ENCODE measurements around the gene RBPMS2.
"Not testable (repeated sequence)": the region's sequence is repeated elsewhere in the genome, so short reads cannot be mapped to it uniquely, and the experiment has no call there.

Gene RBPMS2

DNA sequence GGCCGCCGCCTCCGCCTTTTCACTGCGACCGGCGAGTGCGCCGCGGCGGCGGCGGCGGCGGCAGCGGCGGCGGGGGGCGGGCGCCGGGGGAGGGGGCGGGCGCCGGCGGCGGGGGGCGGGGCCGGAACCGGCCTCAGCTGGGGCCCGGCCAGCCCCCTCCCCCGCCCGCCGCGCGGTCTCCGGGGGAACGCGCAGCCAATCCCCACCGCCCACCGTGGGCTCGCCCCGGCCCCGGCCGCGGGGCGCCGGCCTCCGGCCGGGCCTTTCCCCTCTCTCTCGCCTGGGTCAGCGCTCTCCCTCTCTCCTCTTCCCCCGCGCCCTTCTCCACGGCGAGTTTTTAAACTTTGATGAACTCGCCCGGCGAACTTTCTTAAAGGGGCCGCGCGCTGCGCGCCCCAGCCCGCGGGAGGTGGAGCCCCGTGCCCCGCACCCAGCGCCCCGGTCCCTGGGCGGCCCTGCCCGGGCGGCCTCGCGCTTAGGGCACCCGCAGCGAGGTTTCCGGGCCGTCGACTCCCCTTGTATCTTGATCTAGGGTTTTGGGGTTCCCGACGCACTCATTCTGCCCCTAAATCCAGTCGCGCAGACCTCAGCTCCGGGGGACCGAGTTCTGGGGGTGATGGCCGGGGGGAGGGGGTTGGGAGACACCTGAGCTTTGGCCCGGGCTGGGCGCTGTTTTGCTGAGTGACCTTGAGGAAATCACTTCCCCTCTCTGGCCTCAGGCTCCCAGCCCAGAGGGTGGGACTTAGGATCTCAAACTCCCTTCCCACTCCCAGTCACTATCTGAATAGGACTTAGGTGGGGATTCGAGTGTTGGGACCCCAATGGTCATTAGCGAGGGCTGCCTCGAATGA, at the start of gene RBPMS2:
TSS of gene RBPMS2 (minus strand) at position 39 of the 851 bp plus-strand sequence. CDS start 270 bp downstream, outside the sequence.
- no peak for DNase-seq (ENCODE audit: low read depth in 2 of 2)

DNA sequence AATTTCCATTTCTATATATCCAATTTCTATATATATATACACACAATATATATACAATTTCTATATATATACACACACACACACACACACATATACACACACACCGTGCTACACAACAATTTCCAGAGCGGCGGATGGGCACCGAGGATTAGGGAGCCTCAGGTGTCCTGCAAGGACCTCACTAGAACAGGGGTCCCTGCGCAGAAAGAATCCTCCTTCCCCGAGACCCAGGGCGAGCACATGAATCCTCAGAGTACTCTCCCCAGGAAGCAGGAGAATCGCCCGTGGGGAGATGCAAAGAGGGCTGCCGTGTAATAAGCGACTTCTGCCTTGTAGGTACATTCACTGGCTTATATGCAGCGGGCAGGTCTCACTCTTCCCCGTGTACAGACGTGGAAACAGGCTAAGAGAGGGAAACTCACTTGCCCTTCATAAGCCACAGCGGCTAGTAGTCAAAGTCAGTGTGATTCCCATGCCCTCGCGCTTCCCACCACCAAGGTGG, 49.6 kb upstream of the RBPMS2 start:
- no peak for DNase-seq (ENCODE audit: low read depth in 2 of 2)

DNA sequence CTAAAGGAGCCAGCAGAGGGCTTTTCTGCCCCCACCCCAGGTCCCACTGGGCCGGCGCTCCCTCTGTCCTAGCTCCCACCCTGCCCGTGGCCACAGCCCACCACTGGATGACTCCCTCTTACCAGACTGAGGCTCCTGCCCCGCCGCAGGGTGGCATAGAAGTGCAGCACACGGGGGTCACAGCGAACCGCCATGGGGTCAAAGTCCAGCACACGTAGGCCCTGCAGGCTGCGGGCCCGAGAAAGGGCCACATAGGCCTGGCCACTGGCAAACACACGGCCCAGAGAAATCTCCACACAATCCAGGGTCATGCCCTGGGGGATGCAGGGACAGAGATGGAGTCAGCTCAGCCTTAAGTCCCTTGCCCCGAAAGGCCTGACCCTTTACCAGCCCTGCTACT, 41.1 kb upstream of the RBPMS2 start:
- DNase-seq (ENCODE audit: low read depth in 2 of 2) = no peak

DNA sequence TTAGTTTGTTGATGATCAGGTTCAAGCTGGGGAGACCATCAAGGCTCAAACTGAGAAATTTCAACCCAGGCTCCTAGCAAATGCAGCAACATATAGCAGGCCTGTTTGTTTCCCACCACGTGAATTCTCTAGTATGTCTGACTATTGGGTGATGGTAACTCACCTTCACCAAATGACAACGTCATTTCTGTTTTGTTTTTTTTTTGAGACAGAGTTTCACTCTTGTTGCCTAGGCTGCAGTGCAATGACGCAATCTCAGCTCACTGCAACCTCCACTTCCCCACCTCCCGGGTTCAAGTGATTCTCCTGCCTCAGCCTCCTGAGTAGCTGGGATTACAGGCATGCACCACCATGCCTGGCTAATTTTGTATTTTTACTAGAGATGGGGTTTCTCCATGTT, 39.6 kb upstream of the RBPMS2 start:
- not testable (repeated sequence) for DNase-seq (ENCODE audit: low read depth in 2 of 2)

DNA sequence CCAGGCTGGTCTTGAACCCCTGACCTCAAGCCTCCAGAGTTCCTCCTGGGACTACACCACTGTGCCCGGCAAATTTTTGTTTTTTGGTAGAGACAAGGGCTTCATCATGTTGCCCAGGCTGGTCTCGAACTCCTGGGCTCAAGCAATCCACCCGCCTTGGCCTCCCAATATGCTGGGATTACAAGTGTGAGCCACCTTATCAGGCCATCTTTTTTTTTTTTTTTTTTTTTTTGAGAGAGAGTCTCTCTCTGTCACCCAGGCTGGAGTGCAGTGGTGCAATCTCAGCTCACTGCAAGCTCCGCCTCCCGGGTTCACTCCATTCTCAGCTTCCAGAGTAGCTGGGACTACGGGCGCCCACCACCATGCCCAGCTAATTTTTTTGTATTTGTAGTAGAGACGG, 38.9 kb upstream of the RBPMS2 start:
- DNase-seq (ENCODE audit: low read depth in 2 of 2) = not testable (repeated sequence)

DNA sequence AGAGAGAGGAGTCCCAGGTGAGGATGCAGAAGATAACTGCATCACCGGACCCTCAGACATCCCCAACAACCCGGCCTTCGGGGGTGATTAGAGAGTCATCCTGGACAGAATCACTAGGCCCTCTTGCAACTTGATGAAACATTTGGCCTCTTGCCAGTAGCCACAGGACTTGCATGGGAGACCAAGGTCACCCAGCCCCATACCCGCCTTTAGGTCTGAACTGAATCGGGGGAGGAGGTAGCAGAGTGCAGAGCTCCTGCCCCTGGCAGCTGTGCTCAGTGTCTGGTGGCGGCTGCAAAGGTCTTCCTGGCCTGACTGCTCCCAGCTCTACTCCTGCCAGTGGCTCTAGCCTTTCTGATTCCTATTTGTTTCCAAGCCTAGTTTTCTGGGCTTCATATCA, 37.7 kb upstream of the RBPMS2 start:
- DNase-seq (ENCODE audit: low read depth in 2 of 2) = no peak

DNA sequence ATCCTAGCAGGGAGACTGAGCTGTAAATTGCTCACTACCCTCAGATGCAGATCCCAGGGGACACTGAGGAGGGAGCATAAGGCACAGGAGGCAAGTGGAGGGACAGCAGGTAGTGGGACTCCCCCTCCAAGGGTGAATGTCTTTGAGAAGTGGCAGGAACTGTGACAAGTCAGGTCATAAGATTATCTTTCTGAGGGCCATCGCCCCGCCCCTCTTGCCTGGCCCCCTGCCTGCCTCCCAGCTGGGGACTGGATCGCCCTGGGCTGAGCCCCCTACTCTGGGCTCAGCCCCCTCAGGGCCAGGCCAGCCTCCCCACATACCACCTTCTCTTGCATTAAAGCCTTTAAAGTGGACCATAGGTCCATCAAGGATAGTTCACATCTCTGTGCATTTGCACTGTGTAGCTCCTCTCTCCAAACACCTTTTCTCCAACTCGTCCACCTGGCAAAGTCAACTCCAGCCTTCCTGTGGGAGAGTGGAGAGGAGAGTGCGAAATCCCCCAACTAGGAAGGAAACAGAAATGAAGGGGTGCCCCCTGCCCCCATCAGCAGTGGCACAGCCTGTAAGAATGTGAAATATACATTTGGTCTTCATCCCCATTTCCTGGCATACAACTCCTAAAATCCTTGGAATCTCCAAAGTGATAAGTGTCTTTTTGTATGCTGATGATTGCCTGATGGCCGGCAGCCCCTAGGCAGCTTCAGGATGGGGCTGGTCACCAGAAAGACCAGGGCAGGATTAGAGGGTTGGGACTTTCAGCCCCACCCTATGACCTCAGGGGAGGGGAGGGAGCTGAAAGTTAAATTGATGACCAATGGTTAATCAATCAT, 35.3 kb upstream of the RBPMS2 start:
- DNase-seq (ENCODE audit: low read depth in 2 of 2) = no peak

DNA sequence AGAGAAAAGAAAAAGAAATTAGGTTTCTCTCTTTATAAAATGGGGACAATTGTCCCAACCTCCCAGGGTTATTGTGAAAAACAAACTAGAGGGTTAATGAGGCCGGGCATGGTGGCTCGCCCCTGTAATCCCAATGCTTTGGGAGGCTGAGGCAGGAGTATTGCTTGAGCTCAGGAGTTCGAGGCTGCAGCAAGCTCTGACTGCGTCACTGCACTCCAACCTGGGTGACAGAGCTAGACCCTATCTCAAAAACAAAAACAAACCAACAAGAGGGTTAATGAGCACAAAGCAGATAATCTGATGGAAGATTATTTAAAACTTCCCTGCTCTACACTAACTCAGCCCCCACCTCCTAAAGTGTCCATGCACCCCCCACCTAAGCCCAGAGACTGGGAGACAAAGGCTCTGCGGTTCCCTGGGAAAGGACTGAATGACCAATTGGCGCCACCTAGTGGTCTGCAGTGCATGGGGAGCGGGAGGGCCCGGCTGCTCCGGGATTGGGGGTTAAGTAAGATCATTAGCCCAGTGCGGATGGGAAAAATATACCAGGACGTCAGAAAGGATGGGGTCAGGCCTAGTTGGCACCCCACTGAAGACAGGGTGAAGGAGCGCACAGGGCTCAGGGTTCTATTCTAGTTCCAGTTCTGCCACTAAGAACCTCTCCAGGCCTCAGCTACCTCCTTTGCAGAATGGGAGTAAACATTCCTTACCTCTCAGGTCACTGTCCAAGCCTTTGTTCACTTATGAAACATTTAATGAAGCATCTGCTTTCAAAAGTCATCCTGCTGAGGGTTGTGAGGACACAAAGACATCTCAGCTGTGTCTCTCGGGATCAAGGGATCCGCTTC, 34.5 kb upstream of the RBPMS2 start:
- DNase-seq (ENCODE audit: low read depth in 2 of 2) = peak; percentile 29 to 41

DNA sequence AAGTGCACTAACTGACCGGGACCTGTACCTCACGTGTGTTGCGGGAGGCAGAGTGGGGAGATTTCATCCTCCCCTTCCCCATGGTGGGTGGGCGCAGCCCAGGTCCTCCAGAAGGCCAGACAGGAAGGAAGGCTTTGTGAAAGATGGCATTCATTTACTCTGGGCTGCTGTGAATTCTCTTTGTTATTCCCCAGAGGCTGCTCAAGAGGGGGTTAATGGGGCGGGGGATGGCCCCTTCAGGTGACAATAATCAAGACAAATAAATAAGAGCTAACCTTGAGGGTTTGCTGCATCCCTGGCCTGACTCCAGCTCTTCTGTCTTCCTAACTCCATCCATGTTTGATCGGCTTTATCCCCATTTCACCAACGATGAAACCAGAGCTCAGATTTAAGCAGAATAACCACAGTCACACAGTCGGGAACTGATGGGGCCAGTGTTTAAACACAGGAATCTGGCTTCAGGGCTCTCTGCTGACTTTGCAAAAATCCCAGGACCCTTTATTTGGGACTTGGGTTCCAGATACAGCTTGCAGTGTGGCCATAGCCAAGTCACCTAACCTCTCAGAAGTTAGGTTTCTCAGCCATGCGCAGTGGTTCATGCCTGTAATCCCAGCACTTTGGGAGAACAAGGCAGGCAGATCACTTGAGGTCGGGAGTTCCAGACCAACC, 33.5 kb upstream of the RBPMS2 start:
- no peak for DNase-seq (ENCODE audit: low read depth in 2 of 2)

DNA sequence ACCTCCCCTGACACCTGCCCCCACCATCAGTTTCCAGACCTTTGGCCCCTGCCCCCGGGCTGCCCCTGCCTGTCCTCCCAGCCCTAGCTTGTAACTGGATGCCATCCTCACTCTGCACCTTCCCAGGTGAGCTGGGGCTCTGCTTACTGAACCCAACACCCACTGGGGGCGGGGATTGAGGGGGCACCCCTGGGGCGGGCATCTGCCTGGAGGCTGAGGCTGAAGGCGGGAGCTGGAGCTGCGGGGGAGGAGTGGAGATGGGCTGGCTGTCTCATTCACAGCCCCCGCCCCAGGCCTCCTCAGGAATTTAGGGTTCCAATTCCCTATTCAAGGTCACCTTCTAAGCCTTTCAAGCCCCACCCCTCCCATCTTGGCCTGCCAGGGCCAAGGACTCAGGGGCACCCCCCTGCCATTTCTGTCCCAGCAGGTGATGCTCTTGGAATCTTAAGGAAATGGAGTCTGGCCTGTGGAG, 32.4 kb upstream of the RBPMS2 start:
- no peak for DNase-seq (ENCODE audit: low read depth in 2 of 2)

DNA sequence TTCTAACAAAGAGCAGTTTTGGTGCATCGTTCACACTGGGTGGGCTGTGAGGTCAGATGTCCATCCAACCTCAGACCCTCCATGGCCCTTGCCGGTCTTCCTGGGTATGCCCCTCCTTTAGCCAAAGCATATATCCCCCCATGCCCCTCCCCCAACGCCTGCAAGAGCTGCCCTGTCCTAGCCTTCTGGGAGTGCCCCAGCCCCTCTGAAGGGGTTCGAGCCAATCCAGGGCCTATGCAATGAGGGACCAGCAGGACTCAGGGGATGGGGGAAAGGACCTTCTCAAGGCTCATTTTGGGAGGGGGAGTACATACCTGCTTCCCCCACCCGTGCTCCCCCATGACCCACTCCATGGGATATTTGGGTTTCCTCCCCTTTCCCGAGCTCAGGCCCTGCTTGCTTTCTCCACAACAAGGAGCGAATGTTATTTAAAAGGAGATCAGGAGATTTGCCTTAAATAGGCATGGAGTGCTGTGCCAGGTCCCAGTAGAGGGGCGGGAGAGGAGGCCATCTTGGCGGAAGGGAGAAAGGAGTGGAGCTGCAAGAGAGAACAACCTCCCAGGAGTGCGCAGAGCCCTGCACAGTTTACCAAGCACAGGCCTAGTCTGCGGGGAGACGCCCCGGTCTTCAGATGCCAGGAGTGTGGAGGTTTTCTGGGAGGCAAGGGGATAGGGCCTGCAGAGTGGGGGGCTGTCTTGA, 31.8 kb upstream of the RBPMS2 start:
- DNase-seq (ENCODE audit: low read depth in 2 of 2) = no peak

DNA sequence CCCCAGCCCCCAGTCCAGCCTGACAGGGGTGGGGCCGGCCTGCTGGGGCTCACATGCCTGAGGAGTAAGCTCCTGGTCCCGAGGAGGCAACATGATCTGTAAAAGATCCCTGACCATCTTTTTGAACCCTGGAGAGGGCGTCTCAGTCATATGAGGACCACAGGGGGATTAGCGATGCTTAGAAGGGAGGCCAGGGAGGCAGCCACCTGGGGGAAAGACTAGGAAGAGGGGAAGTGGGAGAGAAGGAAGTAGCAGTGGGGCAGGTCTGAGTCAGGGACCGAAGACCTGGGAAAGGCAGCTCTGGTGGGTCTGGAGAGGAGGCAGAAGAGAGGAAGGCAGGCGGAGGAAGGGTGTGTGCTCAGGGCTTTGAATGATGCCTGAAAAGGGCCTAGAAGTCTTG, 31.1 kb upstream of the RBPMS2 start:
- DNase-seq (ENCODE audit: low read depth in 2 of 2) = no peak

DNA sequence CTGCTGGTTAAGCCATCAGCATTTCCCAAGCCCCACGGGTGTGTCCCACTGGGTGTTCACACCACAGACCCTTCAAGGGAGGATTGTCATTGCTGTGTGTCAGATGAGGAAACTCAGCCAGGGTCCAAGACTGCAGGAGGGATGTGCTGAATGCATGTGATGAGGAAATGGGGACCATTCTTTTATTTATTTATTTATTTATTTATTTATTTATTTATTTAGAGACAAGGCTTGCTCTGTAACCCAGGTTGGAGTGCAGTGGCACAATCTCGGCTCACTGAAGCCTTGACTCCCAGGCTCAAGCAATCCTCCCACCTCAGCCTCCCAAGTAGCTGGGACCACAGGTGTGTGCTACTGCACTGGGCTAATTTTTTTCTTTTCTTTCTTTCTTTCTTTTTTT, 29.2 kb upstream of the RBPMS2 start:
- no peak for DNase-seq (ENCODE audit: low read depth in 2 of 2)

DNA sequence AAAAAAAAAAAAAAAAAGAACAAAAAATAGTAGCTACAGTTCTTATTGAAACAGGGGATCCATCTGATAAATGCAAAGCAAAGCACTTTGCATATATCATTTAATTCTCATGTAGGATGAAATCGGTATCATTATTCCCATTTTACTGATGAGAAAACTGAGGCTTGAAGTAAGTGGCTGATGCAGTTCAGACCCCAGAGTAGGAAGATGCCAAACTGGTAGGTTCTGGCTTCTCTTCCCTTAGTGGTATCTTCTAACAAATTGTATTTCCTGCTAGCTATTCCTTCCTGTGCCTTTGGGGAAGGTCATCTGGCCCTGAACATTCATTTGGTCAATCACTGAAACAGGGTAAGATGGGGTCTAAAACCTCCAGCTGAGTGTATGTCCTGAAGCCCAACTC, 28.1 kb upstream of the RBPMS2 start:
- no peak for DNase-seq (ENCODE audit: low read depth in 2 of 2)

DNA sequence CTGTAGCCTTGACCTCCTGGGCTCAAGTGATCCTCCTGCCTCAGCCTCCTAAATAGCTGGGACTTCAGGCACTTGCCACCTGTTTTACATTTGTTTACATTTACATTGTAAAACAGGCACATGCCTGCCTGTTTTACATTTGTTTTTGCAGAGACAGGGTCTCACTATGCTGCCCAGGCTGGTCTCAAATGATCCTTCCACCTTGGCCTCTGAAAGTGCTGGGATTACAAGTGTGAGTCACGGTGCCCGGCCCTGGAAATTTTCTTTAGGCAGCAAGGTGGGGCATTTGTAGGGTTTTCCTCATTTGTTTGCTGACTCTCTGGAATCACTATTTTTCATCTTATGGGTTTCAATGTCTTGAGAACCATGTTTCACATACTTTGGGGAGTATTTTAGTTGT, 25.1 kb upstream of the RBPMS2 start:
- DNase-seq (ENCODE audit: low read depth in 2 of 2) = no peak

DNA sequence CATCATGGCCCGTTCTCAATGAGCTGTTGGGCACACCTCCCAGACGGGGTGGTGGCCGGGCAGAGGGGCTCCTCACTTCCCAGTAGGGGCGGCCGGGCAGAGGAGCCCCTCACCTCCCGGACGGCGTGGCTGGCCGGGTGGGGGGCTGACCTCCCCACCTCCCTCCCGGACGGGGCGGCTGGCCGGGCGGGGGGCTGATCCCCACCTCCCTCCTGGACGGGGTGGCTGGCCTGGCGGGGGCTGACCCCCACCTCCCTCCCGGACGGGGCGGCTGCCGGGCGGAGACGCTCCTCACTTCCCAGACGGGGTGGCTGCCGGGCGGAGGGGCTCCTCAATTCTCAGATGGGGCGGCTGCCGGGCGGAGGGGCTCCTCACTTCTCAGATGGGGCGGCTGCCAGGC, 23.5 kb upstream of the RBPMS2 start:
- not testable (repeated sequence) for DNase-seq (ENCODE audit: low read depth in 2 of 2)

DNA sequence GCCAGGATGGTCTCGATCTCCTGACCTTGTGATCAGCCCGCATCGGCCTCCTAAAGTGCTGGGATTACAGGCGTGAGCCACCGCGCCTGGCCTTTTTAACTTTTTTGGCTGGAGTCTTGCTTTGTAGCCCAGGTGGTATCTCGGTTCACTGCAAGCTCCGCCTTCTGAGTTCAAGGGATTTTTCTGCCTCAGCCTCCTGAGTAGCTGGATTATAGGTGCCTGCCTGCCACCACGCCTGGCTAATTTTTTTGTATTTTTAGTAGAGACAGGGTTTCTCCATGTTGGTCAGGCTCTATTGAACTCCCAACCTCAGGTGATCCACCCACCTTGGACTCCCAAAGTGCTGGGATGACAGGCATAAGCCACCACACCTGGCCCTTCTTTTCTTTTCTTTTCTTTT, 20.5 kb upstream of the RBPMS2 start:
- DNase-seq (ENCODE audit: low read depth in 2 of 2) = not testable (repeated sequence)

DNA sequence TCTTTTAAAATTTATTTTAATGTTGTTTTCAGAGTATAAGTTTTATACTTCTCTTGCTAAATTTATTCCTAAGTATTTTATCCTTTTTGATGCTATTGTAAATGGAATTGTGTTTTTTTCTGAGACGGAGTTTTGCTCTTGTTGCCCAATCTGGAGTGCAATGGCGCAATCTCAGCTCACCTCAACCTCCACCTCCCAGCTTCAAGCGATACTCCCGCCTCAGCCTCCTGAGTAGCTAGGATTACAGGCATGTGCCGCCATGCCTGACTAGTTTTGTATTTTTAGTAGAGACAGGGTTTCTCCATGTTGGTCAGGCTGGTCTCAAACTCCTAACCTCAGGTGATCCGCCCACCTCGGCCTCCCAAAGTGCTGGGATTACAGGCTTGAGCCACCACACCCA, 19.9 kb upstream of the RBPMS2 start:
- DNase-seq (ENCODE audit: low read depth in 2 of 2) = not testable (repeated sequence)

DNA sequence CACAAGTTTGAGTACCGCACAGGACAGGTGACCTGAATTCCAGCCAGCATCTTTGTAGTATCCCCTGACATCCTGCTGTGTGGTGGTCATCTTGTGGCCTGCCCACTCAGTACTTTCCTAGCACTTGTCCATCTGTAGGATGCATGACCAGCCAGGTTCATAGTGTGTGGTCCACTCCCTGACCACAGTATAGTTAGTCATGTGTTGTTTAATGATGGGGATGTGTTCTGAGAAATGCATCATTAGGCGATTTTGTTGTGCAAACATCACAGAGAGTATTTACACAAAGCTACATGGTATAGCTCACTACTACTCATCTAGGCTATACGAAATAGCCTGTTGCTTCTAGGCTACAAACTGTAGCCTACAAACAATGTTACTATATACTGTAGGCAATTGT, 16.9 kb upstream of the RBPMS2 start:
- no peak for DNase-seq (ENCODE audit: low read depth in 2 of 2)

DNA sequence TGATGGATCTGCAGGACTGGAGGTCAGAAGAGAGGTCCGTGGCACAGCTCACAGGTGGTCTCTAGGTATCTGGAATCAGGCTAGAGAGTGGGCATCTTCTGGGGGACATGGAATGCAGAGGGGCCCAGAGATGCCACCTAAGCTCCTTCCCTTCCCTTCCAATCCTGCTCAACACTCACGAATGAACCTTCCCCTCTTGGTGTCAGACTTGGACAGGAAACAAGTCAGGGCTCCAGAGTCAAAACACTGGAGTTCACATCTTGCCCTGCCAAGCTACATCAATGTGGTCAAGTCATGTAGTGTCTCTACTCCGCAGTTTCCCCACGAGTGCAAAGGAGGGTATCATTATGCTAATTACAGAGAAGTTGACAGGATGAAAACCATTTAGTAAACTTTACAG, 16.0 kb upstream of the RBPMS2 start:
- no peak for DNase-seq (ENCODE audit: low read depth in 2 of 2)

DNA sequence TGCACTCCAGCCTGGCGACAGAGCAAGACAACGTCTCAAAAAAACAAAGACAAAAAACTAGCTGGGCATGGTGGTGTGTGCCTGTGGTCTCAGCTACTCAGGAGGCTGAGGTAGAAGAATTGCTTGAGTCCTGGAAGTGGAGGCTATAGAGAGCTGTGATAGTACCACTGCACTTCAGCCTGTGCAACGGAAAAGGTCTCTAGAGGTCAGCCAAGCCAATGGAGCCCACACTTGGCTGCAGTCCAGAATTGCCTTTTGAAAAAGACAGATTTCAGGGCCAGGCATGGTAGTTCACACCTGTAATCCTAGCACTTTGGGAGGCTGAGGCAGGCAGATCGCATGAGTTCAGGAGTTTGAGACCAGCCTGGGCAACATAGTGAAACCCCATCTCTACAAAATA, 8.4 kb upstream of the RBPMS2 start:
- no peak for DNase-seq (ENCODE audit: low read depth in 2 of 2)

Data from stimulated activated CD8-positive, alpha-beta memory T cell treated with anti-CD3 and anti-CD28 coated beads, Interleukin-7, amount 100 ng/mL, for 4 hours (primary cell).